Activated naive CD4-positive, alpha-beta T cell treated with Interleukin-2 at 50 U/mL for 16 hours (primary cell): ENCODE results near the gene EMC9.
A peak's percentile ranks its signal among the peaks of the same experiment; 100 is the strongest.
"Not testable (repeated sequence)": the region's sequence is repeated elsewhere in the genome, so short reads cannot be mapped to it uniquely, and the experiment has no call there.

ENCODE experiments used
- DNase-seq: peaks from one replicate; pipeline ENCODE4 v3.0.0-alpha.2; 2020

Gene EMC9

GRCh38 chr14:24106672-24107271 is 34.6 kb downstream of the EMC9 start:
- no peak for DNase-seq

GRCh38 chr14:24105609-24106239 is 35.7 kb downstream of the EMC9 start:
- DNase-seq: not testable (repeated sequence)

- DNase-seq: no peak
These were observed 37.9 kb downstream of the EMC9 start for GRCh38 chr14:24103451-24103850.

GRCh38 chr14:24102357-24103048 is 38.9 kb downstream of the EMC9 start:
- no peak for DNase-seq

GRCh38 chr14:24100982-24101494 is 40.4 kb downstream of the EMC9 start:
- DNase-seq: no peak

GRCh38 chr14:24100197-24100981 is 41.0 kb downstream of the EMC9 start:
- no peak for DNase-seq

- DNase-seq: no peak
These were observed 42.2 kb downstream of the EMC9 start for GRCh38 chr14:24098927-24099813.

GRCh38 chr14:24098229-24098926 is 43.0 kb downstream of the EMC9 start:
- no peak for DNase-seq

- DNase-seq: no peak
These were observed 44.7 kb downstream of the EMC9 start for GRCh38 chr14:24096545-24097181.

- DNase-seq: peak; percentile 76
These were observed 45.9 kb downstream of the EMC9 start for GRCh38 chr14:24095271-24096068.

GRCh38 chr14:24094841-24095270 is 46.5 kb downstream of the EMC9 start:
- DNase-seq: peak; percentile 23

- DNase-seq: peak; percentile 91
These were observed 47.2 kb downstream of the EMC9 start, which contains the start of gene PCK2 for GRCh38 chr14:24093901-24094840. Gene PCK2, plus strand, starts transcription at chr14:24094311. Its CDS starts 95 bp downstream, at chr14:24094406.

GRCh38 chr14:24093207-24093900 is 48.0 kb downstream of the EMC9 start:
- no peak for DNase-seq

GRCh38 chr14:24092505-24093206 is 48.7 kb downstream of the EMC9 start:
- DNase-seq: no peak

- DNase-seq: no peak
These were observed 49.3 kb downstream of the EMC9 start for GRCh38 chr14:24092110-24092504.

- DNase-seq: no peak
These were observed 51.5 kb downstream of the EMC9 start for GRCh38 chr14:24089890-24090289.
